ENCODE data around the gene COL9A2. TPM values are rescaled to one million over a fixed set of nuclear protein-coding genes. Genes with fewer than 3 reads are reported as not detected.

Gene COL9A2
- 2.1 and 2.7 TPM in 2 replicates for total RNA-seq
- long read RNA-seq, result 0 reads

GRCh38 chr1:40316595-40317393 lies at the start of gene COL9A2:
Gene COL9A2 (minus strand): TSS chr1:40317286. CDS start chr1:40317197, 89 bp downstream.
- Mint-ChIP-seq H3K9me3 (ENCODE audit: unreplicated experiment) (no peaks in the 10 kb centered on the region), H3K27me3 (ENCODE audit: unreplicated experiment) (peaks cover 20% of the 10 kb centered on the region)
- TF ChIP-seq CTCF (IDR thresholded peaks at IDR 0.05), result no peak

GRCh38 chr1:40363721-40364120 lies 46.6 kb upstream of the COL9A2 start:
- Mint-ChIP-seq H3K4me1 (ENCODE audit: unreplicated experiment) (peaks cover 2% of the 10 kb centered on the region), H3K9me3 (ENCODE audit: unreplicated experiment) (peaks cover 7% of the 10 kb centered on the region), H3K27me3 (ENCODE audit: unreplicated experiment) (peaks cover 9% of the 10 kb centered on the region), H3K4me3 (ENCODE audit: unreplicated experiment) (no peak overlapping the region), H3K36me3 (ENCODE audit: unreplicated experiment) (no peaks in the 10 kb centered on the region), H3K27ac (ENCODE audit: unreplicated experiment) (no peak overlapping the region)
- no peak for TF ChIP-seq CTCF (IDR thresholded peaks at IDR 0.05)
- DNase-seq (ENCODE audit: extremely low spot score, unreplicated experiment), result no peak

More at GRCh38 chr1:40316595-40317393, at the start of gene COL9A2:
- Mint-ChIP-seq H3K27ac (ENCODE audit: unreplicated experiment) (no peak within 1 kb of the TSS), H3K36me3 (ENCODE audit: unreplicated experiment) (no peaks in the 10 kb centered on the region), H3K4me3 (ENCODE audit: unreplicated experiment) (peak within 1 kb of the TSS; percentile 60), H3K4me1 (ENCODE audit: unreplicated experiment) (peaks cover 32% of the 10 kb centered on the region)
- no peak for DNase-seq (ENCODE audit: extremely low spot score, unreplicated experiment)

DNA sequence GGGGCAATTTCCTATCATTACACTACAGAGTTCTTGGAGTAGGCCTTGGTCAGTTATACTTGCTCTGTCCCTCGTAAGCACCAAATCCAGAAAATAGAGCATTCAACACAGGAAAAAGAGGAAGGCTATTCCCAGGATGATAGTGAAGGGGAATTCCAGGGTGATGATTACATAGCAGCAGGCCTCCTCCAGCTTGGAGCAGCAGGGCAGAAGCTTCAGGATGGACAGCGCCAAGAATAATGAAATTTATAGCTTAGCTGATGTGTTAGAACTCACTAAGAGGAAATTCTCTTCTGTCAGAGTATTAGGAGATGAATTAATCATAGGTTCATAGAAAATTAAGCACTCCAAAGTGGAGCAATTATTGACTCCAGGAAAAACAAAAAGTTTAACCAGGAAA lies 45.6 kb upstream of the COL9A2 start:
- no peak overlapping the region for H3K4me3 Mint-ChIP-seq (ENCODE audit: unreplicated experiment)
- no peak overlapping the region for H3K27ac Mint-ChIP-seq (ENCODE audit: unreplicated experiment)
- peaks cover 9% of the 10 kb centered on the region for H3K9me3 Mint-ChIP-seq (ENCODE audit: unreplicated experiment)
- H3K4me1 Mint-ChIP-seq (ENCODE audit: unreplicated experiment), result peaks cover 2% of the 10 kb centered on the region
- no peak for TF ChIP-seq CTCF (IDR thresholded peaks at IDR 0.05)
- DNase-seq (ENCODE audit: extremely low spot score, unreplicated experiment), result no peak
- peaks cover 9% of the 10 kb centered on the region for H3K27me3 Mint-ChIP-seq (ENCODE audit: unreplicated experiment)
- peaks cover under 1% of the 10 kb centered on the region for H3K36me3 Mint-ChIP-seq (ENCODE audit: unreplicated experiment)

DNA sequence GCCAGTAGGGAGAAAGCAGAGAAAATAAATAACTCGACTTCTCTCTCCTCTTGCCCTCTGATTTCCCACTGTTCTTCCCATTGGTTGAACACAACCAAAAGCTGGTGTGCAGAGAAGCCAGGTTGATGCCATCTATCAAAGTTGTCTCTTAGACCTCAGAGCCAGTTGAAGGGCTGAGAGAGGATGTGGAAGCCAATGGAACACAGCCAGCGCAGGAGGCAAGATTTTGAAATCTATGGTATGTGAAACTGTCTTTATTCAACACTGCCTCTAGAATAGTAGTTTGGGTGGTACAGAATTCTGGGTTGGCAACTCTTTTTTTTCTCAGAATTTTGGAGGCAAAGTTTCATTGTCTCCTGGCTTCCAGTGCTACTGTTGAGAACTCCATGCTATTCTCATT lies 45.1 kb upstream of the COL9A2 start:
- H3K27ac Mint-ChIP-seq (ENCODE audit: unreplicated experiment), result no peak overlapping the region
- H3K4me1 Mint-ChIP-seq (ENCODE audit: unreplicated experiment), result peaks cover 2% of the 10 kb centered on the region
- no peak overlapping the region for H3K4me3 Mint-ChIP-seq (ENCODE audit: unreplicated experiment)
- TF ChIP-seq CTCF (IDR thresholded peaks at IDR 0.05), result no peak
- peaks cover 2% of the 10 kb centered on the region for H3K36me3 Mint-ChIP-seq (ENCODE audit: unreplicated experiment)
- H3K27me3 Mint-ChIP-seq (ENCODE audit: unreplicated experiment), result peaks cover 9% of the 10 kb centered on the region
- DNase-seq (ENCODE audit: extremely low spot score, unreplicated experiment), result no peak
- H3K9me3 Mint-ChIP-seq (ENCODE audit: unreplicated experiment), result peaks cover 9% of the 10 kb centered on the region

DNA sequence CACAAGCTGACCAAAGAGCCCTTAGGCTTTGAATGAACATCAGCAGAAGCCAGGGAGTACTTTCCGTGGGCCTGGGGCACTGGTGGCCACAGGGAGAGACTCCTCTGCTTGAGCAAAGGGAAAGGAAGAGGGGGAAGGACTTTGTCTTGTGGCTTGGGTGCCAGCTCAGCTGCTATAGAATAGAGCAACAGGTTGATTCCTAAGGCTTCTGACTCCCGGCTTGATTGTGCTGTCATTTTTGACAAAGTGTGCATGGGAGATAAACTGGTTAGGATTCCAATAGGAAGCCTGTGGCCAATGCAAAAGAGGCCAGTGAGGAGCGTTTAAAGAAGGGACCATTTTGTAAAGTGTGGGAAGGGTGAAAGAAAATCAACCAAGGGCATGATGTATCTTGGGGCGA lies 44.6 kb upstream of the COL9A2 start:
- DNase-seq (ENCODE audit: extremely low spot score, unreplicated experiment), result no peak
- no peak for TF ChIP-seq CTCF (IDR thresholded peaks at IDR 0.05)
- H3K27ac Mint-ChIP-seq (ENCODE audit: unreplicated experiment), result no peak overlapping the region
- peaks cover 14% of the 10 kb centered on the region for H3K9me3 Mint-ChIP-seq (ENCODE audit: unreplicated experiment)
- H3K36me3 Mint-ChIP-seq (ENCODE audit: unreplicated experiment), result peaks cover 2% of the 10 kb centered on the region
- H3K27me3 Mint-ChIP-seq (ENCODE audit: unreplicated experiment), result peaks cover 9% of the 10 kb centered on the region
- H3K4me3 Mint-ChIP-seq (ENCODE audit: unreplicated experiment), result no peak overlapping the region
- peaks cover 2% of the 10 kb centered on the region for H3K4me1 Mint-ChIP-seq (ENCODE audit: unreplicated experiment)

All from osteocyte (in vitro differentiated cells).